Stimulated activated CD8-positive, alpha-beta memory T cell treated with anti-CD3 and anti-CD28 coated beads, Interleukin-12 subunit alpha, Interleukin-12 subunit beta, amount 100 ng/mL, for 1 hour (primary cell): ENCODE results near the gene DIP2A.
A peak's percentile ranks its signal among the peaks of the same experiment; 100 is the strongest.

ENCODE experiments used
- DNase-seq: peaks from one replicate; pipeline ENCODE4 v3.0.0-alpha.2; 2020; ENCODE audit warnings: low read depth

Gene DIP2A, protein sequence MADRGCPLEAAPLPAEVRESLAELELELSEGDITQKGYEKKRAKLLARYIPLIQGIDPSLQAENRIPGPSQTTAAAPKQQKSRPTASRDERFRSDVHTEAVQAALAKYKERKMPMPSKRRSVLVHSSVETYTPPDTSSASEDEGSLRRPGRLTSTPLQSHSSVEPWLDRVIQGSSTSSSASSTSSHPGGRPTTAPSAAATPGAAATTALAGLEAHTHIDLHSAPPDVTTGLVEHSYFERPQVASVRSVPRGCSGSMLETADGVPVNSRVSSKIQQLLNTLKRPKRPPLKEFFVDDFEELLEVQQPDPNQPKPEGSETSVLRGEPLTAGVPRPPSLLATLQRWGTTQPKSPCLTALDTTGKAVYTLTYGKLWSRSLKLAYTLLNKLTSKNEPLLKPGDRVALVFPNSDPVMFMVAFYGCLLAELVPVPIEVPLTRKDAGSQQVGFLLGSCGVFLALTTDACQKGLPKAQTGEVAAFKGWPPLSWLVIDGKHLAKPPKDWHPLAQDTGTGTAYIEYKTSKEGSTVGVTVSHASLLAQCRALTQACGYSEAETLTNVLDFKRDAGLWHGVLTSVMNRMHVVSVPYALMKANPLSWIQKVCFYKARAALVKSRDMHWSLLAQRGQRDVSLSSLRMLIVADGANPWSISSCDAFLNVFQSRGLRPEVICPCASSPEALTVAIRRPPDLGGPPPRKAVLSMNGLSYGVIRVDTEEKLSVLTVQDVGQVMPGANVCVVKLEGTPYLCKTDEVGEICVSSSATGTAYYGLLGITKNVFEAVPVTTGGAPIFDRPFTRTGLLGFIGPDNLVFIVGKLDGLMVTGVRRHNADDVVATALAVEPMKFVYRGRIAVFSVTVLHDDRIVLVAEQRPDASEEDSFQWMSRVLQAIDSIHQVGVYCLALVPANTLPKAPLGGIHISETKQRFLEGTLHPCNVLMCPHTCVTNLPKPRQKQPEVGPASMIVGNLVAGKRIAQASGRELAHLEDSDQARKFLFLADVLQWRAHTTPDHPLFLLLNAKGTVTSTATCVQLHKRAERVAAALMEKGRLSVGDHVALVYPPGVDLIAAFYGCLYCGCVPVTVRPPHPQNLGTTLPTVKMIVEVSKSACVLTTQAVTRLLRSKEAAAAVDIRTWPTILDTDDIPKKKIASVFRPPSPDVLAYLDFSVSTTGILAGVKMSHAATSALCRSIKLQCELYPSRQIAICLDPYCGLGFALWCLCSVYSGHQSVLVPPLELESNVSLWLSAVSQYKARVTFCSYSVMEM (N-terminal part only)

DNA sequence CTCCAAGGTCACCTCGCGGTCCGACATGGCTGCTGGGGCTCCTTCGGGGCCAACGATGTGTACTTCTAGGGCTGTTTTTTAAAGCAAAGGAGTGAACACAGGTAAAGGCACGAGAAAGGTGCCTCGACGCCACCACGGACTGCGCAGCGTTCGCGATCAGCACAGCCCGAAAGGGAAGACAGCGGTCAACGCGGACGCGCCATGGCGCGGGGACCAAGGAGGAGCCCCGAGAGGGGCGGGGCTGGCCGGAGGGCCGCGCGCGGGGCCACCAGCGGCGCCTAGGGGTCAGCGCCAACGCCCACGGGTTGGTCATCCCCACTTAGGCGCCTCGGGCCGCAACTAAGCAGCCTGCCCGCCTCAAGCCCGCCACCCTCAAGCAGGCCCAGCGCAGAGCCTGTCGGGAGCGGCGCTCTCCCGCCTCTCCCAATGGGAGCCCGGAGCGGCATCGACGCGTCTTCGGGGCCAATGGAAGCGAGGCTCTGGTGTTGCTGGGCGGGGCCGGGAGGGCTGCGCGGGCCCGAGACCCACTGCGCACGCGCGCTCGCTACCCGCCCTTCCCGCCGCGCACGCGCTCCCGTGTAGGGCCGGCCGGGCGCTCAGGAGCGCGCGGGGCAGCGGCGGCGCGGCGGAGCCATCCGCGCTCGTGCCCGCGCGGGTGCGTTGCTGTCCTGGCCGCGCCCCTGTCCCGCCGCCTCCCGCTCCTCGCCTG lies at the start of gene DIP2A:
DIP2A (plus strand) TSS at position 577 of the 709 bp plus-strand sequence. CDS start 241 bp downstream, outside the sequence.
- peak; percentile 86 for DNase-seq

DNA sequence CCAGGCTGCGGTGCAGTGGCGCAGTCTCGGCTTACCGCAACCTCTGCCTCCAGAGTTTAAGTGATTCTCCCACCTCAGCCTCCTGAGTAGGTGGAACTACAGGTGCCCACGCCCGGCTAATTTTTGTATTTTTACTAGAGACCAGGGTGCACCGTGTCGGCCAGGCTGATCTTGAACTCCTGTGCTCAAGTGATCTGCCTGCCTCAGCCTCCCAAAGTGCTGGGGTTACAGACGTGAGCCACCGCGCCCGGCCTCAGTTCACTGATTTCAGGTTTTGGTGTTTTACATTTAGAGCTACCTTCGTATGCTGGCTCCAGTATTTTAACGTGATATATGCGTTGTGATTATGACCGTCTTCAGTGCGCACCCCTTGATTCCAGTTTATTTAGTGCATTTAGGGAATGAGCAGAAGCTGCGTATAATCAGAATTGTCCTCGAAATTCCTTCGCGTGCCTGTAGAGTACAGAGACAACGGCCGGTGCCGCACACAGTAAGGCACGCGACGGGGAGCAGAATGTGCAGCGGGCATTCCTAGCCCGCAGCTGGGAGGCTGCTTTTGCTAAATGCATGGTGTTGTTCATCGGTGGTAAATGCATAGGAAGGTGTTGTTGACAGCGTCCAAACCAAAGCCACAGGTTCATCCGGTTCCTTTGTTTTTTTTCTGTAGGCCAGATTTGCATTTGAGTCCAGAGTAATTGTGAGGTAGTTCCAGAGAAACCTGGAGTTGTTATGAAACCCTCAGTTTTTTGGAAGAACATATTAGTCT lies 48.9 kb upstream of the DIP2A start:
- no peak for DNase-seq

DNA sequence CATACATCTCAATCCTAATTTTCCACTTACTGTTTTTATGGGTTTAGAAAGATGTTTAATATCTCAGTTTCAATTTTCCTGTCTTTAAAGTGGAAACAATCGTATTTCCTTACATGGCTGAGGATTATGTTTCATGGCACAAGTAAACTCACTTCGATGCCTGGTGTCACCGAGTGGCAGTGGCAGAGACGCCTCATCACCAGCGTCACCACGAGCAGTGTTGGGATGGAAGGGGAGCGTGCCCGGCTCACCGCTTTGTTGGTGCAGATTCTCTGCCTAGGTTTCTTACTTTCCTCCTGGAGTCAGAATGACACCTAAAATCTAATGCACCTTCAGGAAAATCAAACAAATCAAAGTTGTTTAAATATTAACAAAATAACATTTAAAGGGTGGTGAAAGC lies 48.2 kb upstream of the DIP2A start:
- DNase-seq: no peak

DNA sequence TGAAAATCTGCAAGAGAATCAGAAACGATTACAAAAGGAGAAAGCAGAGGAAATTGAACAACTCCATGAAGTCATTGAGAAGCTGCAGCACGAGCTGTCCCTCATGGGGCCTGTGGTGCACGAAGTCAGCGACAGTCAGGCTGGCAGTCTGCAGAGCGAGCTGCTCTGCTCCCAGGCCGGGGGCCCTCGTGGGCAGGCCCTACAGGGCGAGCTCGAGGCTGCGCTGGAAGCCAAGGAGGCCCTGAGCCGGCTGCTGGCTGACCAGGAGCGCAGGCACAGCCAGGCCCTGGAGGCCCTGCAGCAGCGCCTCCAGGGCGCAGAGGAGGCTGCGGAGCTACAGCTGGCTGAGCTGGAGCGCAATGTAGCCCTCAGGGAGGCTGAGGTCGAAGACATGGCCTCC lies 47.5 kb upstream of the DIP2A start:
- no peak for DNase-seq

DNA sequence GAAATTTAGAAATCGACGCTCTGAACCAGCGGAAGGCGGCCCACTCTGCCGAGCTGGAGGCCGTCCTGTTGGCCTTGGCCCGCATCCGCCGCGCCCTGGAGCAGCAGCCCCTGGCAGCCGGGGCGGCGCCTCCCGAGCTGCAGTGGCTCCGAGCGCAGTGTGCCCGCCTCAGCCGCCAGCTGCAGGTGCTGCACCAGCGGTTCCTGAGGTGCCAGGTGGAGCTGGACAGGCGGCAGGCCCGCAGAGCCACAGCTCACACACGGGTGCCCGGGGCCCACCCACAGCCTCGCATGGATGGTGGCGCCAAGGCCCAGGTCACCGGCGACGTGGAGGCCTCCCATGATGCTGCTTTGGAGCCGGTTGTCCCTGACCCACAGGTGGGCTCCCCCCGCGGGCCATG lies 47.0 kb upstream of the DIP2A start:
- DNase-seq: no peak

DNA sequence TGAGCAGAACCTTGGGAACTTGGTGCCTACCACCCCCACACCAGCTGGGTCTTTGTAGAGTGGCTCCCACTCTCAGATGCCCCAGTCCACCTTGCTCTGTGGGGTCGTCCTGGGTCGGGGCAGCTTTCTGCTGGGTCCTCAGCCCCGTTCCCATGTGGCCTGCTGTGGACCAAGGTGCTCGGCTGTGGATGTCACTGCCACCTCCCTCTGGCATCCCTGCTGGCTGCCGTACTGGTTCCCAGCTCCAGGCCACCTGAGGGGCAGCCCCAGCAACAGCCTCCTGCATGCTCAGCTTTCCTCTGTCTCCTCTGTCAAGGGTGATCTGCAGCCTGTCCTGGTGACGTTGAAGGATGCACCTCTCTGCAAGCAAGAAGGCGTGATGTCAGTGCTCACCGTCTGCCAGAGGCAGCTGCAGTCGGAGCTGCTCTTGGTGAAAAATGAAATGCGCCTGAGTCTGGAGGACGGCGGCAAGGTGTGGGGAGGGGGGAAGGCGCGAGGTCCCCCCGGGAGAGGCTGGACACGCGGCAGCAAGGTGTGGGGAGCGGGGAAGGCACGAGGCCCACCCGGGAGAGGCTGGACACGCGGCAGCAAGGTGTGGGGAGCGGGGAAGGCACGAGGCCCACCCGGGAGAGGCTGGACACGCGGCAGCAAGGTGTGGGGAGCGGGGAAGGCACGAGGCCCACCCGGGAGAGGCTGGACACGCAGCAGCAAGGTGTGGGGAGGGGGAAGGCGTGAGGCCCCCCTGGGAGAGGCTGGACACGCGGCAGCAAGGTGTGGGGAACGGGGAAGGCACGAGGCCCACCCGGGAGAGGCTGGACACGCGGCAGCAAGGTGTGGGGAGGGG lies 45.9 kb upstream of the DIP2A start:
- no peak for DNase-seq

DNA sequence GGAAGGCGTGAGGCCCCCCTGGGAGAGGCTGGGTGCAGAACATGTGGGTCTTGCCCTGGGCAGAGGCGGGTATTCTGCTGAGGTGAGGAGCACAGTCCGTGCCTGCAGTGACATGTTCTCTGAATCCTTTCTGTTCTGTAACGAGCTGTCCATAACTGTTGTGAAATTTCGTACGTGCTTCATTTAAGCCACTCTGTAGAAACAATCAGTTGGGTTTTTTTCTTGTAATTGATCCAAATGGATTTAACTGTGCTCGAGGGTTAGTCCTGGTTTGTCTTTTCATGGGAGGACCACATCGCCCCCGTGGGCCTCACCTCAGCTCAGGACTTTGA lies 45.4 kb upstream of the DIP2A start:
- no peak for DNase-seq

DNA sequence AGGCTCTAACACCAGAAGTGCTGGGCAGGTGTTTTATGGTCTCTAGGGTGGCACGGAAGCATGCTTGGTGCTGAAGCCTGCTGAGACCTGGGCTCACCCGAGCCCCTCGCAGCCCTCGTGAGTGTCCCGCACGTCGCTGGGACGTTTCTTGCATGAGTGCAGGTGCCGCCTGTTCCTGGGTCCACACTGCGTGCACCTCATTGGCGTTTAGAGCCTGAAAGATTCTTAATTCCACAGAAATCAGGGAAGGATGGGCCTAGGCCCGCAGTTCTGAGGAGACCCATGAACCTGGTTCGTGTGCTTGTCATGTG lies 43.8 kb upstream of the DIP2A start:
- no peak for DNase-seq

DNA sequence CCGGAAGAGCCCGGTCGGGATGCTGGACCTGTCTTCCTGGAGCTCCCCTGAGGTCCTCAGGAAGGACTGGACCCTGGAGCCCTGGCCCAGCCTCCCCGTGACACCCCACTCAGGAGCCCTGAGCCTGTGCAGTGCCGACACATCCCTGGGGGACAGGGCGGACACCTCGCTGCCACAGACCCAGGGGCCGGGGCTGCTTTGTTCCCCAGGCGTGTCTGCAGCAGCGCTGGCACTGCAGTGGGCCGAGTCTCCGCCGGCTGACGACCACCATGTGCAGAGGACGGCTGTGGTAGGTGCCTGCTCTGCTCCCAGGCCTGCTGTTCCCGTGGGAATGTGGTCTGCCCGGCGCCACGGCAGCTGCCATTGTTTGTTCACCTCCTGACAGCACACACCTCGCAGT lies 42.1 kb upstream of the DIP2A start:
- no peak for DNase-seq

DNA sequence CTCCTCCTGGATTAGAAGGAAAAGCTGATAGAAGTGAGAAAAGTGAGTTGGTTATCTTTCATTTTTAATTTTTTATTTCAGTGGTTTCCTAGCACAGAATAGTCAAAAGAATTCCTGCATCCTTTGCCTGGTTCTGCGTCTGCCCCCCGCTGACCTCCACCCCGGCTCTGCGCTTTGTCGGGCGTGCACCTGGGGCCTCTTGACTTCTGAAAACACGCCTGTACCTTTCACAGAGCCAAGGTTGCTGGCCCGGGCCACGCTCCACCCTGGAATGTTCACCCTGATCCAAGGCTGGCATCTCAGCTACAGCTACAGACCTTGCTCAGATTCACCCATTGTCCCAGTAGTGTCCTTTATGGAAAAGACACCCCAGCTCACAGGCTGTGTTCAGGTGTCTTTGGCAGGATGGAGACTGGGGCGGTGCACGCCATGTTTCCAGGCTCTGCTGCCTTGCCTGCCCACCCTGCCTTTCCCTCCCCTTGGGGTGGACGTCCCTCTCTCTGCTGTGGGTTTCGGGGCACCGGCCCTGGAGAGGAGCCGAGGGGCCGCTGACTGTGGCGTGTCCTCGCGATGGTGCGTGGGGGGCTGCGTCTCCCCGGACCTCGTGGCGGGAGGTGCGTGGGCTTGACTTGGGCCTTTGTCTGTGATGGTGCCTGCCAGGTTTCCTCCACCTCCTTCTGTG lies 40.3 kb upstream of the DIP2A start:
- DNase-seq: no peak

DNA sequence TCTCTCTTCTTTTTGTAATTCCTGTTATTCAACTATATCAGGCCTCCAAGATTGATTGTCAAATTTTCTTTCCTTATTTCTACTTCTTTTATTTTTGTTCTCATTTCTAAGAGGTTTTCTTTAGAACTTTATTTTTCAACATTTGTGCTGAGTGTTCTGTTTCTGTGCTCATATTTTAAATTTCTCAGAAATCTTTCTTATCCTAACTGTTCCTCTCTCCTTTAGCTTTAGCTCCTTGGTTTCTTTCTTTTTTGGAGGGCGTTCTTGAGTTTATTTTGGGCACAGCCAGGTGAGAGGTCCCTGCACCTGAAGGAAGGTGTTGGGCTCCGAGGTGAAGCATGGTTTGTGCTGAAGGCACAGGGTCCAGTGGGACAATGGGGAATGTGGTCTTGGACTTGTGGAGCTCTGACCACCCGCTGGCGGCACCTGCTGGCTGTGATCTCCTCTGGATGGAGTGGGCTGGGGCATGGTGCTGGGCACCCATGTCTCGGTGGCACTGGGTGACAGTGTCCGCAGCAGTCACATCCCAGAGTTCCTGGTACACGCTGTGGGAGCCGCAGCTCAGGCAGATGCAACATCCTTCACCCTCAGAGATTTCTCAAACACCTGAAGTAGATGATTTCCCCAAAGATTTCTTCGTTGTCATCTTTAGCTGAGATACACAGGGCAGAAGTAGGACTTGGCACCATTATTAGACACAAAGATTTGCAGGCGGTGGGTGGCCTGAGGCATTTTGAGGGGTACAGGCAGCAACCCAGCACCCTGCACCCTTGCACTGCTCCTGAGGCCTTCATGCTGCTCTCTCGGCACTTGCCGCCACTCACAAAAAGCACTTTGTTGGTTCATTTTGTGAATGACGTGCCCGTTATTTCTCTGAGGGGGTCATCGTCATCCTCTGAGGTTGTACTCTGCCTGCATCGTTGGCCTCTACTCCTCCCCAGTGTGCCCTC lies 38.2 kb upstream of the DIP2A start:
- DNase-seq: no peak

DNA sequence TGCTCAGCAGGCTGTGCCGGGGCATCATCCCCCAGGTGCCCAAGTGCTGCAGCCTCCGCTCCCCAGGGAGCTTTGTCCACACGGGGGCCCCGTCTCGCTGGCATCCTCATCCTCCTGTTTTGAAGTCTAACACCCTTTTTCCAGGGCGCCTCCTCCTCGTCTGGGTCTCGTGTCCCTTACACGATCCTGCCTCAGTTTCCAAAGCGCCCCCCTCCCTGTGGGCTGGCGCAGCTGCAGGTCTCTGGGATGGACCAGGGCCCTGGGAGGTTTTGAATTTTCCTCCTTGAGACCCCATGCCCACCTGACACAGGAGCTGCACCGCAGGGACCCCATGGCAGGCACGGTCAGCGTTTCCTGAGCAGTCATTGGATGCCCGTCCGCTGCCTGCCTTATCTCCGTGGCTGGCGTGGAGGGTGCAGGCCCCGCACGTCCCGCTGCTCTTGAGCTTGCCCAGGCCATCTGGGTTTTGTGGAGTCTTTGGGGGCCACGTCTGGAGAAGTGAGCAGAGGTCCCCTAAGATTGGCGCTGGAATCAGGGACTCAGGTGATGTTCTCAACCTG lies 37.4 kb upstream of the DIP2A start:
- no peak for DNase-seq

DNA sequence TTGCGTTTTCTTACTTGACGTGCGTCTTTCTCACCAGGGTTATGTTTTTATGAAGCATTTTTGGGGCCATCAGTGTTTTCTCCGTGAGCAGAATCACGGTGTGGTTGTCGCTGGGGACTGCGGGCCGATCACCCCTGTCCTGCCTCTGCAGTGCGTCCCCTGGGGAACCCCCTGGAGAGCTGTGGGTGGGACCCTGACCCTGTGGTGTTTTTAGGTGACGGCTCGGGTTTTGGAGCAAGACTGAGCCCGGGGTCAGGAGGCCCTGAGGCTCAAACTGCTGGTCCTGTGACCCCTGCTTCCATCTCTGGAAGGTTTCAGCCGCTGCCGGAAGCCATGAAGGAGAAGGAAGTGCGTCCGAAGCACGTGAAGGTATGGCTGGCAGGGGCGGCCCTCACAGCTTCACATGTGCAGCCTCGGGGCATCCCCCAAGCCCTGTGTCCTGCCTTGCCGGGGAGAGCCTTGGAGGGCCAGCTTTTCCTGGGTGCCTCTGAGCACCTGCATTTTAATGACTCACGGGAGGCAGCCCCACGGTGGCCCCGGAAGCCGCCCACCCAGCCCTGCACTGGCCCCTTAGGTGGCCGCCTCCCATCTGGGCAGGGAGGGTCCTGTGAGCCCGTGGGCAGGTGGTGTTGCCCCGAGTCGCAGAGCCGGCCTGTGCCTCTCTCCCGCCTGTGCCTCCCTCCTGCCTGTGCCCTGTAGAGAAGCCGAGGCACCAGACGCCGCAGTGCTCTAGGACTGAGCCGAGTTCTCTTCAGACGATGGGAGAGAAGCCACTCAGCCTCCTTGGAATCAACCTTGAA lies 36.7 kb upstream of the DIP2A start:
- DNase-seq: no peak

DNA sequence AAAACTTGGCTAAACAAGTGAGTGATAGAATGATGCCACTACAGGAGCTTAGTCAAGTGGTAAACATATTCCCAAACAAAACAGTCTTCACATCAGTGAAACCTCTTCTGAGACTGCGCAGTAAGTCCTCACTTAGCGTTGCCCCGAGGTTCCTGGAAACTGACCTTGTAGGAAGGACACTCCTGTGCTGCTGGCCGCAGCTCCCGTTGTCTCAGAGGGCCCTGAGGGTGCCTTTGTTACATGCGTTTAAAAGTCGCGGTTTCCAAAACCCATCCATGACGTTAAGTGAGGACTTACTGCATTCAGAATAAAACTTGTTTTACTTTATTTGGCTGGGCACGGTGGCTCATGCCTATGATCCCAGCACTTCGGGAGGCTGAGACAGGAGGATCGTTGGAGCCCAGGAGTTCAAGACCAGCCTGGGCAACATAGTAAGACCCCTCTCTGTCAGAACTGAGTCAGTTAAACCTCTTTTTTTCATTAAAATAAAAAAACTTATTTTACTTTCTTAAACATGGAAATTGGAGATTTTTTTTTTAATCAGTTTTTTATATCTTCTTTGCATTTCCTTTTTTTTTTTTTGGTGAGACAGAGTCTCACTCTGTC lies 36.0 kb upstream of the DIP2A start:
- DNase-seq: no peak

DNA sequence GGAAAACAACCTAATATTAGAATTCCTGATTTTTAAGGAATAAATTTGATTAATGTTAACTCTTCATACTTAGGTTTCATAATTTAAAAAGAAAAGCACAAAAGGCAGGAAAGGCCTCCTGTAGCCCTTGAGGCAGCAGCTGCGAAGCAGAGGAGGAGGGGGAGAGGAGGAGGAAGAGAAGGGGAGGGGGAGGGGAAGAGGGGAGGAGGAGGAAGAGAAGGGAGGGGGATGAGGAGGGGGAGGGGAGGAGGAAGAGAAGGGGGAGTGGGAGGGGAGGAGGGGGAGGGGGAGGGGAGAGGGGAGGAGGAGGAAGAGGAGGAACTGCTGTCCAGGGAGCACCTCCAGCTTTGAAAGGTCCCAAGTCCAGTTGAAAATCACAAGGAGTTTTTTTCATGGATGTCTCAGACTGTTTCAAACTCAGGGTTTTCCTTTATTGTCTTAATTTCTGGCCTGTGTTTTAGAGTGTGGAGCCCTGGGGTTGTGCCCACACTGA lies 35.1 kb upstream of the DIP2A start:
- no peak for DNase-seq

DNA sequence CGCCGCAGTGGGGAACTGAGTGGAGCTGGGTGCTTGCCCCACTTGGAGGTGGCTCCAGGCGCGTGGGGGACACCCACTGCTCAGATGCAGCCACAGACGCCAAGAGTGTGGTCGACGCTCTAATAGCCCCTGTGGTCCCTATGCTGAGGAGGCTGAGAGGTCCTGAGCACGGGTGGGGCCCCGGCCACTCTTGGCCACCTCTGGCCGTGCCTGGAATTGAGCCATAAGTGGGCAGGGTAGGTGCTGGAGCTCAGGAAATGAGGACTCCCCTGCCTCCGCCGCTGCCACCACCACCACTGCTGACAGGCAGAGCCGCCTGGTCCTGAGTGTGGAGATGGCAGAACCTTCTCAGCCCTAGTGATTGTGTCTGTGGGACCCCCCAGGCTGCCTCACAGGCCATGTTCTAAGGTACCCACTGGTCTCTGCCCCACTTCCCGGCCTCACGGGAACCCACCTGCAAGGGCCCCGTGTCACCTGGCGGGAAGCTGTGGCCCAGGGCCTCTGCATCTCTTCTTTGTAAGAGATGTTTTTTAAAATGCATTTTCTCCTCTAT lies 34.6 kb upstream of the DIP2A start:
- no peak for DNase-seq

DNA sequence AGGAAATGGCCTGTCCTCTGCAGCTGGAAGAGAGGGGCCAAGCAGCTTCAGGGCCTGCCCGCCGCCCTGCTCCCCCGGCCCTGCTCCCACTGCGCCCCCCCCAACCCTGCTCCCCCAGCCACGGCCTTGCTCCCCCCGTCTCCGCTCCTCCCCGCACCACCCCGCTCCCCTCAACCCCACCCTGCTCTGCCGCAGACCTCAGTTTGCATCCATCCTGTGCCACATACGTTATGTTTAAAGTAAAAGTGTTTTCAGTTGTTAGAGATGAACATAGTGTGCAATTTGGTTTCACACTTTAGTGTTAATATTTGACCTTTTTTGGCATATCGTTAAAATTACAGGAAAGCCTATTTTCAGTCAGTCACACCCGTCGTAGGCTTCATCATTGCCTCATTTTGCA lies 34.1 kb upstream of the DIP2A start:
- DNase-seq: no peak
